ENCODE results near the gene HGFAC.

The HGFAC gene

GRCh38 chr4:3486541-3487540 is 45.1 kb downstream of the HGFAC start:
- Histone ChIP-seq H3K9me3 (ENCODE audit: control insufficient read depth in 1 of 2, low read length in 2 of 2) (no peaks in the 10 kb centered on the region), H3K4me3 (ENCODE audit: low read depth in 1 of 2, low read length in 2 of 2) (no peak overlapping the region), H3K27ac (ENCODE audit: low read depth, low read length) (no peak overlapping the region), H3K27me3 (ENCODE audit: control insufficient read depth in 1 of 2, insufficient read depth in 2 of 2, low read length in 2 of 2) (peaks cover 27 to 66% of the 10 kb centered on the region in 2 donors), H3K36me3 (ENCODE audit: control insufficient read depth in 1 of 2, insufficient read depth in 2 of 2, low read length in 2 of 2) (no peaks in the 10 kb centered on the region), H3K9ac (ENCODE audit: low read depth in 1 of 2, low read length in 2 of 2) (no peak overlapping the region), H3K4me1 (ENCODE audit: control insufficient read depth in 1 of 2, insufficient read depth in 2 of 2, low read length in 2 of 2) (peaks cover 6 to 11% of the 10 kb centered on the region in 2 donors)

GRCh38 chr4:3487861-3488260 is 46.1 kb downstream of the HGFAC start:
- Histone ChIP-seq H3K4me1 (ENCODE audit: control insufficient read depth in 1 of 2, insufficient read depth in 2 of 2, low read length in 2 of 2) (peaks cover 6 to 11% of the 10 kb centered on the region in 2 donors), H3K27me3 (ENCODE audit: control insufficient read depth in 1 of 2, insufficient read depth in 2 of 2, low read length in 2 of 2) (peaks cover 18 to 65% of the 10 kb centered on the region in 2 donors), H3K27ac (ENCODE audit: low read depth, low read length) (no peak overlapping the region), H3K36me3 (ENCODE audit: control insufficient read depth in 1 of 2, insufficient read depth in 2 of 2, low read length in 2 of 2) (no peaks in the 10 kb centered on the region), H3K9me3 (ENCODE audit: control insufficient read depth in 1 of 2, low read length in 2 of 2) (no peaks in the 10 kb centered on the region), H3K4me3 (ENCODE audit: low read depth in 1 of 2, low read length in 2 of 2) (no peak overlapping the region), H3K9ac (ENCODE audit: low read depth in 1 of 2, low read length in 2 of 2) (no peak overlapping the region)

GRCh38 chr4:3488820-3489219 is 47.1 kb downstream of the HGFAC start:
- no peak overlapping the region for H3K9ac ChIP-seq (ENCODE audit: low read depth in 1 of 2, low read length in 2 of 2)
- peaks cover 13 to 63% of the 10 kb centered on the region in 2 donors for H3K27me3 ChIP-seq (ENCODE audit: control insufficient read depth in 1 of 2, insufficient read depth in 2 of 2, low read length in 2 of 2)
- H3K36me3 ChIP-seq (ENCODE audit: control insufficient read depth in 1 of 2, insufficient read depth in 2 of 2, low read length in 2 of 2): no peaks in the 10 kb centered on the region
- H3K4me1 ChIP-seq (ENCODE audit: control insufficient read depth in 1 of 2, insufficient read depth in 2 of 2, low read length in 2 of 2): peaks cover 6 to 11% of the 10 kb centered on the region in 2 donors
- no peak overlapping the region for H3K4me3 ChIP-seq (ENCODE audit: low read depth in 1 of 2, low read length in 2 of 2)
- no peak overlapping the region for H3K27ac ChIP-seq (ENCODE audit: low read depth, low read length)
- H3K9me3 ChIP-seq (ENCODE audit: control insufficient read depth in 1 of 2, low read length in 2 of 2): no peaks in the 10 kb centered on the region

- Histone ChIP-seq H3K27me3 (ENCODE audit: control insufficient read depth in 1 of 2, insufficient read depth in 2 of 2, low read length in 2 of 2) (peaks cover 7 to 63% of the 10 kb centered on the region in 2 donors), H3K9me3 (ENCODE audit: control insufficient read depth in 1 of 2, low read length in 2 of 2) (no peaks in the 10 kb centered on the region), H3K9ac (ENCODE audit: low read depth in 1 of 2, low read length in 2 of 2) (no peak overlapping the region), H3K4me3 (ENCODE audit: low read depth in 1 of 2, low read length in 2 of 2) (no peak overlapping the region), H3K36me3 (ENCODE audit: control insufficient read depth in 1 of 2, insufficient read depth in 2 of 2, low read length in 2 of 2) (no peaks in the 10 kb centered on the region), H3K4me1 (ENCODE audit: control insufficient read depth in 1 of 2, insufficient read depth in 2 of 2, low read length in 2 of 2) (peaks cover 5 to 9% of the 10 kb centered on the region in 2 donors), H3K27ac (ENCODE audit: low read depth, low read length) (no peak overlapping the region)
These were observed 47.7 kb downstream of the HGFAC start for GRCh38 chr4:3489451-3489962.

GRCh38 chr4:3491681-3492405 is 50.1 kb downstream of the HGFAC start:
- Histone ChIP-seq H3K36me3 (ENCODE audit: control insufficient read depth in 1 of 2, insufficient read depth in 2 of 2, low read length in 2 of 2) (no peaks in the 10 kb centered on the region), H3K27me3 (ENCODE audit: control insufficient read depth in 1 of 2, insufficient read depth in 2 of 2, low read length in 2 of 2) (peaks cover 0 to 50% of the 10 kb centered on the region in 2 donors), H3K9ac (ENCODE audit: low read depth in 1 of 2, low read length in 2 of 2) (no peak overlapping the region), H3K4me1 (ENCODE audit: control insufficient read depth in 1 of 2, insufficient read depth in 2 of 2, low read length in 2 of 2) (no peaks in the 10 kb centered on the region), H3K9me3 (ENCODE audit: control insufficient read depth in 1 of 2, low read length in 2 of 2) (no peaks in the 10 kb centered on the region), H3K4me3 (ENCODE audit: low read depth in 1 of 2, low read length in 2 of 2) (no peak overlapping the region), H3K27ac (ENCODE audit: low read depth, low read length) (no peak overlapping the region)

GRCh38 chr4:3492741-3493719 is 51.3 kb downstream of the HGFAC start:
- no peak overlapping the region for H3K9ac ChIP-seq (ENCODE audit: low read depth in 1 of 2, low read length in 2 of 2)
- H3K4me3 ChIP-seq (ENCODE audit: low read depth in 1 of 2, low read length in 2 of 2): no peak overlapping the region
- H3K27ac ChIP-seq (ENCODE audit: low read depth, low read length): no peak overlapping the region
- no peaks in the 10 kb centered on the region for H3K36me3 ChIP-seq (ENCODE audit: control insufficient read depth in 1 of 2, insufficient read depth in 2 of 2, low read length in 2 of 2)
- H3K4me1 ChIP-seq (ENCODE audit: control insufficient read depth in 1 of 2, insufficient read depth in 2 of 2, low read length in 2 of 2): no peaks in the 10 kb centered on the region
- H3K27me3 ChIP-seq (ENCODE audit: control insufficient read depth in 1 of 2, insufficient read depth in 2 of 2, low read length in 2 of 2): peaks cover 0 to 43% of the 10 kb centered on the region in 2 donors
- H3K9me3 ChIP-seq (ENCODE audit: control insufficient read depth in 1 of 2, low read length in 2 of 2): no peaks in the 10 kb centered on the region

- Histone ChIP-seq H3K9me3 (ENCODE audit: control insufficient read depth in 1 of 2, low read length in 2 of 2) (no peaks in the 10 kb centered on the region), H3K27ac (ENCODE audit: low read depth, low read length) (no peak overlapping the region), H3K4me3 (ENCODE audit: low read depth in 1 of 2, low read length in 2 of 2) (no peak overlapping the region), H3K27me3 (ENCODE audit: control insufficient read depth in 1 of 2, insufficient read depth in 2 of 2, low read length in 2 of 2) (peaks cover 0 to 40% of the 10 kb centered on the region in 2 donors), H3K9ac (ENCODE audit: low read depth in 1 of 2, low read length in 2 of 2) (no peak overlapping the region), H3K36me3 (ENCODE audit: control insufficient read depth in 1 of 2, insufficient read depth in 2 of 2, low read length in 2 of 2) (no peaks in the 10 kb centered on the region), H3K4me1 (ENCODE audit: control insufficient read depth in 1 of 2, insufficient read depth in 2 of 2, low read length in 2 of 2) (no peaks in the 10 kb centered on the region)
These were observed 52.1 kb downstream of the HGFAC start for GRCh38 chr4:3493720-3494461.

- no peak overlapping the region for H3K4me3 ChIP-seq (ENCODE audit: low read depth in 1 of 2, low read length in 2 of 2)
- no peaks in the 10 kb centered on the region for H3K9me3 ChIP-seq (ENCODE audit: control insufficient read depth in 1 of 2, low read length in 2 of 2)
- no peak overlapping the region for H3K9ac ChIP-seq (ENCODE audit: low read depth in 1 of 2, low read length in 2 of 2)
- no peak overlapping the region for H3K27ac ChIP-seq (ENCODE audit: low read depth, low read length)
- no peaks in the 10 kb centered on the region for H3K4me1 ChIP-seq (ENCODE audit: control insufficient read depth in 1 of 2, insufficient read depth in 2 of 2, low read length in 2 of 2)
- H3K36me3 ChIP-seq (ENCODE audit: control insufficient read depth in 1 of 2, insufficient read depth in 2 of 2, low read length in 2 of 2): no peaks in the 10 kb centered on the region
- peaks cover 0 to 36% of the 10 kb centered on the region in 2 donors for H3K27me3 ChIP-seq (ENCODE audit: control insufficient read depth in 1 of 2, insufficient read depth in 2 of 2, low read length in 2 of 2)
These were observed 52.7 kb downstream of the HGFAC start for GRCh38 chr4:3494462-3494871.

Data from duodenal mucosa (tissue), 2 donors.